AG09309 (cell line): Measurements from ENCODE around the gene PPIF.
A peak's percentile ranks its signal among the peaks of the same experiment; 100 is the strongest.

Experiments used
- DNase-seq: peaks from one replicate; pipeline ENCODE4 v3.0.0-alpha.2; 2010; ENCODE audit warnings: low read depth
- H3K4me3 ChIP-seq: 2 replicates; pipeline ENCODE4 v1.5.1; 2011; ENCODE audit warnings: mild to moderate bottlenecking, low read depth, low read length, moderate library complexity; ENCODE audit not compliant: control insufficient read depth
- TF ChIP-seq, protein P1 (sequence below): IDR thresholded peaks from 2 replicates; pipeline ENCODE4 v1.5.1; 2011; ENCODE audit warnings: mild to moderate bottlenecking, low read depth, low read length, inconsistent platforms; ENCODE audit not compliant: insufficient read depth, control insufficient read depth; ENCODE audit errors: missing control alignments

Gene PPIF

GRCh38 chr10:79359816-79360498 lies 12.7 kb downstream of the PPIF start:
- DNase-seq: no peak

GRCh38 chr10:79360499-79361342 lies 13.5 kb downstream of the PPIF start:
- no peak overlapping the region for H3K4me3 ChIP-seq
- no peak for DNase-seq
- TF ChIP-seq, protein P1, sequence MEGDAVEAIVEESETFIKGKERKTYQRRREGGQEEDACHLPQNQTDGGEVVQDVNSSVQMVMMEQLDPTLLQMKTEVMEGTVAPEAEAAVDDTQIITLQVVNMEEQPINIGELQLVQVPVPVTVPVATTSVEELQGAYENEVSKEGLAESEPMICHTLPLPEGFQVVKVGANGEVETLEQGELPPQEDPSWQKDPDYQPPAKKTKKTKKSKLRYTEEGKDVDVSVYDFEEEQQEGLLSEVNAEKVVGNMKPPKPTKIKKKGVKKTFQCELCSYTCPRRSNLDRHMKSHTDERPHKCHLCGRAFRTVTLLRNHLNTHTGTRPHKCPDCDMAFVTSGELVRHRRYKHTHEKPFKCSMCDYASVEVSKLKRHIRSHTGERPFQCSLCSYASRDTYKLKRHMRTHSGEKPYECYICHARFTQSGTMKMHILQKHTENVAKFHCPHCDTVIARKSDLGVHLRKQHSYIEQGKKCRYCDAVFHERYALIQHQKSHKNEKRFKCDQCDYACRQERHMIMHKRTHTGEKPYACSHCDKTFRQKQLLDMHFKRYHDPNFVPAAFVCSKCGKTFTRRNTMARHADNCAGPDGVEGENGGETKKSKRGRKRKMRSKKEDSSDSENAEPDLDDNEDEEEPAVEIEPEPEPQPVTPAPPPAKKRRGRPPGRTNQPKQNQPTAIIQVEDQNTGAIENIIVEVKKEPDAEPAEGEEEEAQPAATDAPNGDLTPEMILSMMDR: no peak

More at GRCh38 chr10:79359816-79360498, 12.7 kb downstream of the PPIF start:
- TF ChIP-seq, protein P1: no peak
- no peak overlapping the region for H3K4me3 ChIP-seq

- DNase-seq: no peak
- no peak overlapping the region for H3K4me3 ChIP-seq
- TF ChIP-seq, protein P1: no peak
These were observed 14.6 kb downstream of the PPIF start for GRCh38 chr10:79361726-79362397.

DNA sequence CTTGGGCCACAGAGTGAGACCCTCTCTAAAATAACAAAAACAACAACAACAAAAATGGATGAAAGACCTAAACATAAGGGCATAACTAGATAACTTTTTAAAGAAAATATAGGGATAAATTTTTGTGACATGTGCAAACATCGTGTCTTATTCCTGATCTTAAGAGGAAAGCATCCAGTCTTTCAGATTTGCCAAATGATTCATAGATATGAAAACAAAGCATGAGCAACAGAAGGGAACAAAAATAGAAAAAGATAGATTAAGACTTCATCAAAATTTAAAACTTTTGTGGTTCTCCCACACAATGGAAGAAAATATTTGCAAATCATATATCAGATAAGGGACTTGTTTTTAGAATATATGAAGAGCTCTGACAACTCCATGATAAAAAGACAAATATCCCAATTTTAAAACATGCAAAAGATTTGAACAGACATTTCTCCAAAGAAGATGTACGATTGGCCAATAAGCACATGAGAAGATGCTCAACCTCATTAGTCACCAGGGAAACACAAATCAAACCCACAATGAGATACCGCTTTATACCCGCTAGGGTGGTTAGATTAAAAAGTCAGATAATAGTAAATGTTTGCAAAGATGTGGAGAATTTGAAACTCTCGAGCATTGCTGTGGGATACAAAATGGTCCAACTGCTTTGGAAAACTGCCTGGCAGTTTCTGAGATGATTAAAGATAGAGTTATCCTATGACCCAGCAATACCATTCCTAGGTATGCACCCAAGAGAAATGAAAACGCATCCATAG lies 20.3 kb downstream of the PPIF start:
- DNase-seq: no peak
- H3K4me3 ChIP-seq: no peak overlapping the region
- TF ChIP-seq, protein P1: no peak

DNA sequence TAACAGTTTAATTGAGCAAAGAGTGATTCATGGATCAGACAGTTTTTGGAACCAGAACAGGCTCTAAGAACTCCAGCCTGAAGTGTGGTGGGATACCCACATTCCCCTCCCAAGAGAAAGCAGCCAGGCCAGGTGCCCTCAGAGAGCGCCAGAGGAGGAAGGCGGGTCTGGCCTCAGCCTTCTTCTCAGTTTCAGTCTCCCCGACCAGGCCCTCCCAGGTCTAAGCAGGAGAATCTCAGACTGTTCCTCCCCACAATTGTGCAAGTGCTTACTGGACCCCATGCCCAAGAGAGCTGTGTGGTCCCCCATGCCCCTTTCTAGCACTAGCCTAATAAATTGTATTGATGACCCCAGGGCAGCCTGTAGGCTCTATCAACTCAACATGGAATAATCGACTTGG lies 25.6 kb downstream of the PPIF start:
- no peak overlapping the region for H3K4me3 ChIP-seq
- TF ChIP-seq, protein P1: no peak
- DNase-seq: no peak

DNA sequence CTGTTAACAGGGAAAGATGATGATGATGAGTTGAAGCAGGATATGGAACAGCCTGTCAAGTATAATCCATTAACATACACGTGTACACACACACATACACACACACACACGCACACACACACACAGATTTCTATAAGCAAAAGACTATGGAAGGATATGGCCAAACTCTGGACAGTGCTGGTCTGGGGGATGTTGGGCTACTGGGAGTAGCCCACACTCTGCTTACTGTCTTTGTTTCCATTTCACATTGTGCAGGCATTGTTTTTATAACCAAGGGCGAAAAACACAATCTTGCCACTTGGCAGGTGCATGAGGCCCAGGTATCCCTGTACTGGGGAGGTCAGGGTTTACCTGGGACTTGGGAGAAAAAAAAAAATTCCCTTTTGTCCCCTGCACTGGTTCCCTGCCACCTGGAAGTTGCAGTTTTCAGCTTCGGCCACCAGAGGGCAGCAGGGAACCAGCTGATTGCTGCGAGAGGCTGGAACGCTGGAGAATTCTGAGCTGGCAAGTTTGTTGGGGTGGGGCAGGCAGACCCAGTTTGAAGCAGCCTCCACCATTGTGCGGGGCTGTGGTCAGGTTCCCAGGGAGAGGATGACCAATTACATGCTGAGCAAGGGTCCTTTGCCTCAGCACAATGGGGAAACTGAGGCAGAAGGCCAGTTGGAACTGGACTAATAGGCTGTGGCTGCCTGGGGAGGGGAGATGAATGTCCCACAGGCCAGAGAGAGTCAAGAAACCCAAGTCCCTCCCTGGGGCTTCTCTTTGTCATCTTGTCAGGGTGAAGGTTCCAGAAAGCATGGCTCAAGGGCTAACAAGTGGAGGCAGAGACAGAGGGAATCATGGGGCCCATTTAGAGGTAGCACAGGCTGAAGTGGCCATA lies 27.3 kb downstream of the PPIF start:
- DNase-seq: no peak
- no peak overlapping the region for H3K4me3 ChIP-seq
- TF ChIP-seq, protein P1: peak; percentile 96
